H9 (cell line): ENCODE data around the gene SYNJ1. TPM values are rescaled to one million over a fixed set of nuclear protein-coding genes. Genes with fewer than 3 reads are reported as not detected.

Experiments
- DNase-seq: peaks from one replicate; pipeline ENCODE4 v3.0.0-alpha.2; 2017
- H2AFZ ChIP-seq: one replicate; pipeline ENCODE4 v1.6.1; 2013; ENCODE audit warnings: mild to moderate bottlenecking, low read length, control low read depth, moderate library complexity
- H2AK5ac ChIP-seq: 2 replicates; pipeline ENCODE4 v1.6.1; 2013; ENCODE audit warnings: low read length, control low read depth, mixed read lengths; ENCODE audit not compliant: insufficient read length
- H2BK120ac ChIP-seq: one replicate; pipeline ENCODE4 v1.6.1; 2013; ENCODE audit warnings: low read depth, mild to moderate bottlenecking, low read length, control low read depth, inconsistent platforms; ENCODE audit not compliant: poor library complexity, severe bottlenecking
- H2BK12ac ChIP-seq: 2 replicates; pipeline ENCODE4 v1.6.1; 2013; ENCODE audit warnings: low read length, control low read depth, mixed read lengths, low read depth; ENCODE audit not compliant: insufficient read length
- H2BK15ac ChIP-seq: 2 replicates; pipeline ENCODE4 v1.6.1; 2013; ENCODE audit warnings: low read depth, low read length, control low read depth
- H2BK20ac ChIP-seq: one replicate; pipeline ENCODE4 v1.6.1; 2013; ENCODE audit warnings: low read depth, mild to moderate bottlenecking, low read length, control low read depth, inconsistent platforms; ENCODE audit not compliant: poor library complexity, severe bottlenecking
- H2BK5ac ChIP-seq: 2 replicates; pipeline ENCODE4 v1.6.1; 2013; ENCODE audit warnings: low read length, control low read depth, mixed read lengths; ENCODE audit not compliant: insufficient read length
- H3K14ac ChIP-seq: 2 replicates; pipeline ENCODE4 v1.6.1; 2013; ENCODE audit warnings: low read length, control low read depth; ENCODE audit not compliant: insufficient read depth
- H3K18ac ChIP-seq: 2 replicates; pipeline ENCODE4 v1.6.1; 2013; ENCODE audit warnings: low read depth, mild to moderate bottlenecking, mixed read lengths, low read length, control low read depth; ENCODE audit not compliant: insufficient read length
- H3K23ac ChIP-seq: 2 replicates; pipeline ENCODE4 v1.6.1; 2013; ENCODE audit warnings: low read length, control low read depth, mixed read lengths, low read depth; ENCODE audit not compliant: insufficient read length
- H3K23me2 ChIP-seq: 2 replicates; pipeline ENCODE4 v1.6.1; 2013; ENCODE audit warnings: low read depth, mild to moderate bottlenecking, mixed read lengths, low read length, control low read depth; ENCODE audit not compliant: insufficient read length, poor library complexity, severe bottlenecking
- H3K27ac ChIP-seq: 2 replicates; pipeline ENCODE4 v1.5.1; 2013; ENCODE audit warnings: low read length, control low read depth, mixed read lengths, low read depth; ENCODE audit not compliant: insufficient read length
- H3K27me3 ChIP-seq: 2 replicates; pipeline ENCODE4 v1.6.1; 2013; ENCODE audit warnings: low read length, control low read depth, inconsistent platforms; ENCODE audit not compliant: insufficient read depth
- H3K4ac ChIP-seq: 2 replicates; pipeline ENCODE4 v1.6.1; 2013; ENCODE audit warnings: low read depth, mild to moderate bottlenecking, control low read depth, inconsistent platforms, low read length, moderate library complexity
- H3K4me1 ChIP-seq: 2 replicates; pipeline ENCODE4 v1.6.1; 2013; ENCODE audit warnings: low read length, control low read depth, inconsistent platforms; ENCODE audit not compliant: insufficient read depth
- H3K4me2 ChIP-seq: 2 replicates; pipeline ENCODE4 v1.6.1; 2013; ENCODE audit warnings: low read length, control low read depth, mixed read lengths; ENCODE audit not compliant: insufficient read length, insufficient read depth
- H3K56ac ChIP-seq: 2 replicates; pipeline ENCODE4 v1.6.1; 2013; ENCODE audit warnings: low read depth, mild to moderate bottlenecking, mixed read lengths, low read length, control low read depth; ENCODE audit not compliant: insufficient read length
- H3K79me1 ChIP-seq: 2 replicates; pipeline ENCODE4 v1.6.1; 2013; ENCODE audit warnings: low read depth, mild to moderate bottlenecking, moderate library complexity, low read length, control low read depth, inconsistent platforms; ENCODE audit not compliant: insufficient read depth, poor library complexity, severe bottlenecking
- H3K79me2 ChIP-seq: 2 replicates; pipeline ENCODE4 v1.6.1; 2013; ENCODE audit warnings: low read length, control low read depth, inconsistent platforms; ENCODE audit not compliant: insufficient read depth
- H3K9ac ChIP-seq: 2 replicates; pipeline ENCODE4 v1.6.1; 2013; ENCODE audit warnings: low read length, control low read depth, mixed read lengths; ENCODE audit not compliant: insufficient read length; ENCODE audit errors: extremely low read depth
- H3K9me3 ChIP-seq: one replicate; pipeline ENCODE4 v1.6.1; 2013; ENCODE audit warnings: low read depth, low read length, inconsistent platforms; ENCODE audit not compliant: control insufficient read depth
- H3T11ph ChIP-seq: one replicate; pipeline ENCODE4 v1.6.1; 2013; ENCODE audit warnings: mild to moderate bottlenecking, low read length, control low read depth, inconsistent platforms
- H4K20me1 ChIP-seq: one replicate; pipeline ENCODE4 v1.6.1; 2013; ENCODE audit not compliant: control insufficient read depth, insufficient read length, insufficient read depth
- H4K5ac ChIP-seq: 2 replicates; pipeline ENCODE4 v1.6.1; 2013; ENCODE audit warnings: low read depth, mild to moderate bottlenecking, mixed read lengths, low read length, control low read depth; ENCODE audit not compliant: insufficient read length
- H4K8ac ChIP-seq: replicated peaks from 2 replicates; pipeline ENCODE4 v1.6.1; 2013; ENCODE audit warnings: low read length, control low read depth, mixed read lengths, low read depth; ENCODE audit not compliant: insufficient read length
- H4K91ac ChIP-seq: 2 replicates; pipeline ENCODE4 v1.6.1; 2013; ENCODE audit warnings: low read depth, mild to moderate bottlenecking, moderate library complexity, mixed read lengths, low read length, control low read depth; ENCODE audit not compliant: insufficient read length
- H3K27ac Mint-ChIP-seq, 3 experiments: 2 replicates in 2 of 3; 3 replicates in 1 of 3; pipeline ENCODE4 v1.8.0; 2020 to 2021; ENCODE audit warnings: mixed read lengths in 3 of 3, mild to moderate bottlenecking in 1 of 3, moderate library complexity in 1 of 3
- H3K27me3 Mint-ChIP-seq: 2 replicates; pipeline ENCODE4 v1.8.0; 2021; ENCODE audit warnings: low read depth, mild to moderate bottlenecking, moderate library complexity, mixed read lengths
- H3K36me3 Mint-ChIP-seq, 3 experiments: 2 replicates in 2 of 3; 3 replicates in 1 of 3; pipeline ENCODE4 v1.8.0; 2020 to 2021; ENCODE audit warnings: low read depth in 3 of 3, mixed read lengths in 3 of 3; ENCODE audit not compliant: insufficient read depth in 1 of 3
- H3K4me1 Mint-ChIP-seq, 2 experiments: 2 replicates each; pipeline ENCODE4 v1.8.0; 2020; ENCODE audit warnings: mixed read lengths in 2 of 2
- H3K4me3 Mint-ChIP-seq, 2 experiments: 2 replicates in 1 of 2; 3 replicates in 1 of 2; pipeline ENCODE4 v1.8.0; 2020 to 2021; ENCODE audit warnings: mild to moderate bottlenecking in 2 of 2, mixed read lengths in 2 of 2, moderate library complexity in 1 of 2
- H3K9me3 Mint-ChIP-seq, 2 experiments: 2 replicates in 1 of 2; 3 replicates in 1 of 2; pipeline ENCODE4 v1.8.0; 2020; ENCODE audit warnings: mild to moderate bottlenecking in 2 of 2, mixed read lengths in 2 of 2, moderate library complexity in 1 of 2
- CTCF ChIP-seq: fragments of 200-600 bp; sonication (generic); conservative IDR thresholded peaks from 3 replicates; pipeline ENCODE4 v1.8.0; 2021; ENCODE audit warnings: antibody characterized with exemption, mild to moderate bottlenecking
- WGBS: extraction: QIAGEN DNeasy Blood & Tissue Kit; methylation state at CpG from one replicate; pipeline ENCODE4 v1.1.7; 2013; ENCODE audit warnings: missing lambda C conversion rate, low lambda C conversion rate, mixed read lengths; ENCODE audit not compliant: insufficient read length; ENCODE audit errors: extremely low coverage; 5-methylcytosine and 5-hydroxymethylcytosine counted together
- total RNA-seq: library from RNA; stranded (reverse); gene quantifications from 2 replicates; pipeline ENCODE4 v1.2.1, GENCODE V29; 2021

SYNJ1 gene
- total RNA-seq, 1 experiment from 2014 or later = 7.1 TPM

DNA sequence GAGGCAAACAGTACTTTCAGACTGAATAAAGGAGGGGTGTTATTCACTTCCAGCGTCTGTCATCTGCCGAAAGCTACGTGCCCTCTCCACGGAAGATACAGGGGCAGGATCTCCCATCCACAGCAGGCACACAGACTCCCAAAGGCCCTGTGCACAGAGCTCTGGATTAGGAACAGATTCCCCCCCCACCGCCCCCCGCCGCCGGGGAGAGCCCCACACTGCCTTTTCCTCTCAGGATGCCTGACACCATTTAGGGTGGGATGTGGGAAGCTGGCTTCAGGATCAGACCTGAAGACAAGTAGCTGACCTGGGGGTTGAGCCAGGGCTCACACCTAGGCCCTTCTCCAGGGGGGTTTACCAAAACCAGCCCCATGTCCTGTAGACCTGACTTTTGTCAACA is 134.1 kb downstream of the SYNJ1 start:
- Histone ChIP-seq H3K14ac (no peak overlapping the region), H3K79me2 (no peaks in the 10 kb centered on the region), H4K91ac (no peak overlapping the region), H2BK120ac (no peak overlapping the region), H2AFZ (no peak overlapping the region), H4K20me1 (no peaks in the 10 kb centered on the region), H4K5ac (no peak overlapping the region), H2AK5ac (no peak overlapping the region), H3K79me1 (no peaks in the 10 kb centered on the region), H3K18ac (no peak overlapping the region), H3K9me3 (no peaks in the 10 kb centered on the region), H2BK12ac (no peak overlapping the region), H3K9ac (no peak overlapping the region), H3K4ac (no peak overlapping the region), H2BK5ac (no peak overlapping the region), H3K56ac (no peak overlapping the region), H3T11ph (no peak overlapping the region), H2BK20ac (no peak overlapping the region), H3K4me2 (no peak overlapping the region), H3K4me1 (no peaks in the 10 kb centered on the region), H3K23ac (no peak overlapping the region), H3K27ac (no peak overlapping the region), H2BK15ac (no peak overlapping the region), H3K23me2 (no peaks in the 10 kb centered on the region), H3K27me3 (no peaks in the 10 kb centered on the region), H4K8ac (no peak overlapping the region)
- Mint-ChIP-seq H3K4me3 (no peak overlapping the region), H3K9me3 (no peaks in the 10 kb centered on the region), H3K36me3 (peaks cover 5 to 20% (median 10%) of the 10 kb centered on the region in 3 experiments; a peak in 5 of 7 replicates), H3K27me3 (no peaks in the 10 kb centered on the region), H3K27ac (no peak overlapping the region), H3K4me1 (0 out of 4 replicates have a peak, but pooled peaks cover 0 to 3% of the 10 kb centered on the region in 2 experiments)
- TF ChIP-seq CTCF = no peak
- WGBS = no CpG with 5 or more reads among the region's 8 CpGs
- no peak for DNase-seq
